ENCODE data around the gene DEPDC1.

Gene DEPDC1

DNA sequence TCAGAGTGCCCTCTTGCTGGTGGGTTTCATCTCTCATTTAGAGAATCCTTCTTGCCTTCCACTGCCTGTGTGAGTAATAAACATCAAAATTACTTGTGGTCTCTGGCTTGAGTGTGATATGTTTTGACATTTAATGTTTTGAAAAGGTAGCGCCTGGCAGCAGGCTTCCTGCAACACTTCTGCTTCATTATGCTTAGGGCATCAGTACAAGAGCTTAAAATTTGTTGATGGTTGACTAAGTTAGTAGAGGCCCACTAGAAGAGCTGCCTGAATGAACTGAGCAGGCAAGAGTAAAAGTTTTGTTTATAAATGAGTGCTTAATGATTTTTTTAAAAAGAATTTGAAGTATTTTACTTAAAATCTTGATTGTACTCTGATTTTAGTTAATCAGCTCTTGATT is 40.7 kb downstream of the DEPDC1 start:
- no peaks in the 10 kb centered on the region for H4K20me1 ChIP-seq (ENCODE audit: insufficient read depth, low read length)
- no peak overlapping the region for H3K4me3 ChIP-seq (ENCODE audit: low read depth, low read length, poor library complexity, severe bottlenecking)
- TF ChIP-seq, protein P1, sequence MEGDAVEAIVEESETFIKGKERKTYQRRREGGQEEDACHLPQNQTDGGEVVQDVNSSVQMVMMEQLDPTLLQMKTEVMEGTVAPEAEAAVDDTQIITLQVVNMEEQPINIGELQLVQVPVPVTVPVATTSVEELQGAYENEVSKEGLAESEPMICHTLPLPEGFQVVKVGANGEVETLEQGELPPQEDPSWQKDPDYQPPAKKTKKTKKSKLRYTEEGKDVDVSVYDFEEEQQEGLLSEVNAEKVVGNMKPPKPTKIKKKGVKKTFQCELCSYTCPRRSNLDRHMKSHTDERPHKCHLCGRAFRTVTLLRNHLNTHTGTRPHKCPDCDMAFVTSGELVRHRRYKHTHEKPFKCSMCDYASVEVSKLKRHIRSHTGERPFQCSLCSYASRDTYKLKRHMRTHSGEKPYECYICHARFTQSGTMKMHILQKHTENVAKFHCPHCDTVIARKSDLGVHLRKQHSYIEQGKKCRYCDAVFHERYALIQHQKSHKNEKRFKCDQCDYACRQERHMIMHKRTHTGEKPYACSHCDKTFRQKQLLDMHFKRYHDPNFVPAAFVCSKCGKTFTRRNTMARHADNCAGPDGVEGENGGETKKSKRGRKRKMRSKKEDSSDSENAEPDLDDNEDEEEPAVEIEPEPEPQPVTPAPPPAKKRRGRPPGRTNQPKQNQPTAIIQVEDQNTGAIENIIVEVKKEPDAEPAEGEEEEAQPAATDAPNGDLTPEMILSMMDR (IDR thresholded peaks at IDR 0.05; ENCODE audit: low read length), result no peak
- TF ChIP-seq EZH2 (IDR thresholded peaks at IDR 0.05; ENCODE audit: borderline replicate concordance, low read length), result no peak
- no peaks in the 10 kb centered on the region for H3K79me2 ChIP-seq (ENCODE audit: insufficient read depth, low read length)
- no peaks in the 10 kb centered on the region for H3K9me2 ChIP-seq (ENCODE audit: low read depth, low read length)
- H3K27me3 ChIP-seq (ENCODE audit: insufficient read depth, low read length), result no peaks in the 10 kb centered on the region
- no peak overlapping the region for H3K27ac ChIP-seq (ENCODE audit: low read depth, low read length, poor library complexity, severe bottlenecking)
- H3K4me1 ChIP-seq (ENCODE audit: insufficient read depth, low read length, severe bottlenecking), result no peaks in the 10 kb centered on the region
- no peaks in the 10 kb centered on the region for H3F3A ChIP-seq (ENCODE audit: insufficient read depth, low read length)
- H3K36me3 ChIP-seq (ENCODE audit: insufficient read depth, low read length), result no peaks in the 10 kb centered on the region
- no peak overlapping the region for H2AFZ ChIP-seq (ENCODE audit: low read length)
- no peak overlapping the region for H3K9ac ChIP-seq (ENCODE audit: low read length)
- no peak overlapping the region for H3K4me2 ChIP-seq (ENCODE audit: low read length)
- H3K9me3 ChIP-seq (ENCODE audit: low read length), result no peaks in the 10 kb centered on the region

GRCh38 chr1:68454534-68454933 is 42.3 kb downstream of the DEPDC1 start:
- Histone ChIP-seq H3K27me3 (ENCODE audit: insufficient read depth, low read length) (no peaks in the 10 kb centered on the region), H3K9ac (ENCODE audit: low read length) (no peak overlapping the region), H2AFZ (ENCODE audit: low read length) (no peak overlapping the region), H3F3A (ENCODE audit: insufficient read depth, low read length) (no peaks in the 10 kb centered on the region), H3K27ac (ENCODE audit: low read depth, low read length, poor library complexity, severe bottlenecking) (no peak overlapping the region), H3K4me3 (ENCODE audit: low read depth, low read length, poor library complexity, severe bottlenecking) (no peak overlapping the region), H4K20me1 (ENCODE audit: insufficient read depth, low read length) (no peaks in the 10 kb centered on the region), H3K79me2 (ENCODE audit: insufficient read depth, low read length) (no peaks in the 10 kb centered on the region), H3K9me2 (ENCODE audit: low read depth, low read length) (no peaks in the 10 kb centered on the region), H3K36me3 (ENCODE audit: insufficient read depth, low read length) (no peaks in the 10 kb centered on the region), H3K4me1 (ENCODE audit: insufficient read depth, low read length, severe bottlenecking) (no peaks in the 10 kb centered on the region), H3K4me2 (ENCODE audit: low read length) (no peak overlapping the region), H3K9me3 (ENCODE audit: low read length) (no peaks in the 10 kb centered on the region)
- TF ChIP-seq, protein P1 (IDR thresholded peaks at IDR 0.05; ENCODE audit: low read length), result no peak
- TF ChIP-seq EZH2 (IDR thresholded peaks at IDR 0.05; ENCODE audit: borderline replicate concordance, low read length), result no peak

GRCh38 chr1:68453060-68453670 is 43.7 kb downstream of the DEPDC1 start:
- Histone ChIP-seq H4K20me1 (ENCODE audit: insufficient read depth, low read length) (no peaks in the 10 kb centered on the region), H3F3A (ENCODE audit: insufficient read depth, low read length) (no peaks in the 10 kb centered on the region), H3K9ac (ENCODE audit: low read length) (no peak overlapping the region), H3K27ac (ENCODE audit: low read depth, low read length, poor library complexity, severe bottlenecking) (no peak overlapping the region), H3K79me2 (ENCODE audit: insufficient read depth, low read length) (no peaks in the 10 kb centered on the region), H3K4me2 (ENCODE audit: low read length) (no peak overlapping the region), H3K36me3 (ENCODE audit: insufficient read depth, low read length) (no peaks in the 10 kb centered on the region), H3K4me3 (ENCODE audit: low read depth, low read length, poor library complexity, severe bottlenecking) (no peak overlapping the region), H3K9me2 (ENCODE audit: low read depth, low read length) (no peaks in the 10 kb centered on the region), H2AFZ (ENCODE audit: low read length) (no peak overlapping the region), H3K9me3 (ENCODE audit: low read length) (no peaks in the 10 kb centered on the region), H3K27me3 (ENCODE audit: insufficient read depth, low read length) (no peaks in the 10 kb centered on the region), H3K4me1 (ENCODE audit: insufficient read depth, low read length, severe bottlenecking) (no peaks in the 10 kb centered on the region)
- no peak for TF ChIP-seq EZH2 (IDR thresholded peaks at IDR 0.05; ENCODE audit: borderline replicate concordance, low read length)
- TF ChIP-seq, protein P1 (IDR thresholded peaks at IDR 0.05; ENCODE audit: low read length), result no peak
